LNCAP (cell line): ENCODE measurements around the gene ZNF791.

Experiments used
- TF ChIP-seq, protein P1 (sequence below): fragments of 450-650 bp; IDR thresholded peaks from 2 replicates; pipeline ENCODE4 v1.5.1; 2017; ENCODE audit warnings: mild to moderate bottlenecking

The ZNF791 gene

DNA sequence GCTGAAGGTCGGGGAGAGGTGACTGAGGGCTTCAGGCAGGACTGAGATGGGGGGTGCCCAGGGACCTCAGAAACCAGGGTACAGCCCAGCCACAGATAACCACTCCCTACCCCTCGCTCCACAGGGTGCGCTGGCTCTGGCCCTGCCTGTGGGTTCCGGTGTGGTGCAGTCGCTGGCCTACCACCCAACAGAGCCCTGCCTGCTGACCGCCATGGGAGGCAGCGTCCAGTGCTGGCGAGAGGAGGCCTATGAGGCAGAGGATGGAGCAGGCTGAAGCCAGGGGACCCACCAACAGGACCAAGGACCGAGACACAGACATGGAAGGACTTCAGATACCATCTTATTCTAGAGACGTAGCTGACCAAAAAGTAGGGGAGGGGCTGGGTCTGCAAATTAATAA lies 64.7 kb downstream of the ZNF791 start:
- TF ChIP-seq, protein P1, sequence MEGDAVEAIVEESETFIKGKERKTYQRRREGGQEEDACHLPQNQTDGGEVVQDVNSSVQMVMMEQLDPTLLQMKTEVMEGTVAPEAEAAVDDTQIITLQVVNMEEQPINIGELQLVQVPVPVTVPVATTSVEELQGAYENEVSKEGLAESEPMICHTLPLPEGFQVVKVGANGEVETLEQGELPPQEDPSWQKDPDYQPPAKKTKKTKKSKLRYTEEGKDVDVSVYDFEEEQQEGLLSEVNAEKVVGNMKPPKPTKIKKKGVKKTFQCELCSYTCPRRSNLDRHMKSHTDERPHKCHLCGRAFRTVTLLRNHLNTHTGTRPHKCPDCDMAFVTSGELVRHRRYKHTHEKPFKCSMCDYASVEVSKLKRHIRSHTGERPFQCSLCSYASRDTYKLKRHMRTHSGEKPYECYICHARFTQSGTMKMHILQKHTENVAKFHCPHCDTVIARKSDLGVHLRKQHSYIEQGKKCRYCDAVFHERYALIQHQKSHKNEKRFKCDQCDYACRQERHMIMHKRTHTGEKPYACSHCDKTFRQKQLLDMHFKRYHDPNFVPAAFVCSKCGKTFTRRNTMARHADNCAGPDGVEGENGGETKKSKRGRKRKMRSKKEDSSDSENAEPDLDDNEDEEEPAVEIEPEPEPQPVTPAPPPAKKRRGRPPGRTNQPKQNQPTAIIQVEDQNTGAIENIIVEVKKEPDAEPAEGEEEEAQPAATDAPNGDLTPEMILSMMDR: no peak

DNA sequence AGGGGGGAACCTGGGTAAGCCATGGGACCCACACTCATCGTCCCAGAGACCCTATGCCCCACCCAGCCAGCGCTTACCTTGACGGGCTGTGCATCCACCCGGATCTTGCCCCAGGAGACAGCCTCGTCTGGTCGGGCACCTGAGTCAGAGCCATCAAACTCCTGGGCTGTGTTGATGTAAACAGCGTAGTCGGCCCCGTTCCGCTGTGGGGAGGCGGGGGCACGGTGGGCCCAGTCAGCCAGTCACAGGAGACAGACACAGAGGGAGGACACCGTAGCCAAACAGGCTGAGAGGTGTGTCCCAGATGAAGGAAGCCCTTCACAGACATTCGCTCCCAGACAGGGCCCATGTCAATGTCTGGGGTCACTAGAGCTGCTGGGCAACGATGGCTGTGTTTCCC lies 65.2 kb downstream of the ZNF791 start:
- TF ChIP-seq, protein P1: no peak

DNA sequence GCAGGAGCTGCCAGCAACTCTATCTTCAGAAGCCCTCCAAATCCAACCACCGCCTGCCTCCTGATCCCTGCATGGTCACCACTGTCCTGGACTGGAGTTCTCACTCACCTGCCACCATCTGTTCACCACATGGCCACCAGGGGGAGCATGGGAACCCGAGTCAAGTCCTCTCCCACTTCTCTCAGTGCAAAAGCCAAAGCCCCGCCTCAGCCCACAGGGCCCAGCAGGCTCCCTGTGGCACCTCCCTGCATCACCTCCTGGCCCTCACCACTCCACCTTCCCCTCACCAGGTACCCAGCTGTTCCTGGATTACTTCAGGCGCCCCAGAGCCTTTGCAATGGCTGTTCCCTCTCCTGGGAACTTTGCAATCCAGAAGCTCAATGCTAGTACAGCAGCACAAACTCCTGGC lies 65.7 kb downstream of the ZNF791 start:
- TF ChIP-seq, protein P1: peak; percentile 93

DNA sequence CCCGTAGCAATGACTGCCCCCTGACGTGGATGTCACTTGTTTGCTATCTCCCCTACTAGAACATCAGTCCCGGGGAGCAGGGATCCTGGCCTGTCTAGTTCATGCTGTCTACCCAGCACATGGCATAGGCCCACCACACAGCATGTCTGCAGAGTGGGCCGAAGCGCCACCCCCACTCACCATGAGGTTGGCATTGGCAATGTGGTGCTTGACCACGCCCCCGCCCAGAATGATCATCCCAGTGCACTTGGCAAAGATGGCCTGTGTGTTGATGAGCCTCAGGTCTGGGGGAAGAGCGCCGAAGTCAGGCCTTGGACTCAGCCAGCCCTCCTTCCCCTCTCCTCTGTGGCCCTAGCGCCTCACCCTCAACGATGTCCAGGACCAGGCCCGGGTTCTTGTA lies 66.2 kb downstream of the ZNF791 start:
- TF ChIP-seq, protein P1: no peak

DNA sequence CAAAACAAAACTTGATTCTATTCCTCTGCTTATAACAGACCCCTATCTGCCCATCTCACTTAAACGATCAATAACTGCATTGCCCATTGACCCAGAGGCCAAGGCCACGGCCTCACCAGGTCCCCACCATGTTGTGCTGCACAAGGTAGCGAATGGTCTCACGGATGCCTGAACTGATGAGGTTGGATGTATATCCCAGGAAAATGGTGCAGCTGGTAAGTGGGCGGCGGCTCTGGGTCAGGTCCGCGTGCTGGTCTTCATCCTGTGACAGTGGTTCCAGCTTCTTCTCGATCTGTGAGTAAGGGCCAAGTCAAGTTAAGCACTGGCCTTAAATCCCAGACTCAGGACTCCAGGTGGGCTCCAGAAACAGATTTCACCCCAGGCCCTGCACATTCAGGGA lies 69.3 kb downstream of the ZNF791 start:
- TF ChIP-seq, protein P1: no peak

DNA sequence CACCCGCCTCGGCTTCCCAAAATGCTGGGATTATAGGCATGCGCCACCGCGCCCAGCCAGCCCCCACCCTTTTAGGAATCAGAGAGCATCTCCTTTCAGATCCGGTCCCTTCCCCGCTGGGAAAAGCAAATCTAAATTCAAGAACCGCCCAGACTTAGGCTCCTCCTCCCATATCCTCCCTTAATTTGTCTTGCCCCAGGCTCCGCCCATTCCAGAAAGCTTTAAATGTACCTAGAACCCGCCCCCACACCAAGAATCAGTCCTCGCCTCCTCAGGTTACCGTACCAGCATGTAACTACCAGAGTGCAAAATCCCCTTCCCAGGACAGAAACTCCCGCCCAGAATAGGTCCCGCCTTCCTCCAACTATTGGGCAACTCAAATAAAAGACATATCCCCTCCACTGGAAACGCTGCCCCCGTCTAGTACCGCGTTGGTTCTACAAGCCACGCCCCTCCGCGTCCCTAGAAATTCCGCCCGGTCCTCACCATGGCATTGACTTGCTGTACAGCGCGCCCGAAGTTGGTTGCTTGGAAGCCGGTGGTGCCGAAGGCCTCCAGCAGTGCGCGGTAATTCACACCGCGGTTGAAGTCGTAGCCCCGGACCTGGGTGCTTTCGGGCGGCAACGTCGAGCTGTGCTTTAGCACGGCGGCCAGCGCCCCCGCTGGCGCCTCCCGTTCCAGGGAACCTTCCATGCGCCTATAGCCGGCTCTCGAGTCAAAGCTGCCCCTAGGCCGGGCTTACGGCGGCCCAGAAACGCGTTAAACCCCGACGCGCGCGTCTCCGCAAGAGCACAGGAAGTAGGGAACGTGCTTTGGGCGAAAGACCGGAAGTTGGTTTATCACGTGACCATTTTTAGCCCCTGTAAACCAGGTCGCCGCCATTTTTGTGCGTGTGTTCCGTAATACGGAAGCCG lies 70.6 kb downstream of the ZNF791 start, which contains the start of gene DHPS:
DHPS (minus strand) TSS at position 807 of the 914 bp plus-strand sequence; CDS start at position 693, 114 bp downstream.
- TF ChIP-seq, protein P1: no peak
